Endodermal cell (in vitro differentiated cells): ENCODE results near the gene IAH1. TPM values are rescaled to one million over a fixed set of nuclear protein-coding genes. Genes with fewer than 3 reads are reported as not detected.

Experiments
- DNase-seq: peaks from one replicate; pipeline ENCODE4 v3.0.0-alpha.2; 2017
- H3K27ac ChIP-seq: 2 replicates; pipeline ENCODE4 v1.5.1; 2013; ENCODE audit warnings: mild to moderate bottlenecking, low read depth, low read length, moderate library complexity
- H3K27me3 ChIP-seq: 2 replicates; pipeline ENCODE4 v1.6.1; 2013; ENCODE audit warnings: mild to moderate bottlenecking, low read length, moderate library complexity; ENCODE audit not compliant: insufficient read depth, control insufficient read depth, poor library complexity, severe bottlenecking
- H3K36me3 ChIP-seq: 2 replicates; pipeline ENCODE4 v1.7.0; 2013; ENCODE audit warnings: mild to moderate bottlenecking, low read length, moderate library complexity; ENCODE audit not compliant: control insufficient read depth, insufficient read depth
- H3K4me1 ChIP-seq: one replicate; pipeline ENCODE4 v1.7.0; 2013; ENCODE audit warnings: low read length; ENCODE audit not compliant: control insufficient read depth, insufficient read depth
- H3K4me3 ChIP-seq: 2 replicates; pipeline ENCODE4 v1.5.1; 2013; ENCODE audit warnings: mild to moderate bottlenecking, low read length, moderate library complexity
- H3K9ac ChIP-seq: 2 replicates; pipeline ENCODE4 v1.6.1; 2013; ENCODE audit warnings: mild to moderate bottlenecking, low read length, moderate library complexity; ENCODE audit not compliant: poor library complexity, severe bottlenecking; ENCODE audit errors: extremely low read depth
- H3K9me3 ChIP-seq: 2 replicates; pipeline ENCODE4 v1.6.1; 2013; ENCODE audit warnings: mild to moderate bottlenecking, low read length, moderate library complexity; ENCODE audit not compliant: control insufficient read depth
- H3K27ac Mint-ChIP-seq: 2 replicates; pipeline ENCODE4 v1.8.0; 2020; ENCODE audit warnings: mixed read lengths
- H3K27me3 Mint-ChIP-seq: 2 replicates; pipeline ENCODE4 v1.8.0; 2021; ENCODE audit warnings: mild to moderate bottlenecking, mixed read lengths; ENCODE audit not compliant: insufficient read depth
- H3K36me3 Mint-ChIP-seq: 2 replicates; pipeline ENCODE4 v1.8.0; 2020; ENCODE audit warnings: low read depth, mixed read lengths
- H3K4me1 Mint-ChIP-seq: 2 replicates; pipeline ENCODE4 v1.8.0; 2020; ENCODE audit warnings: mixed read lengths
- H3K4me3 Mint-ChIP-seq: 2 replicates; pipeline ENCODE4 v1.8.0; 2020; ENCODE audit warnings: mild to moderate bottlenecking, moderate library complexity, mixed read lengths
- H3K9me3 Mint-ChIP-seq: 2 replicates; pipeline ENCODE4 v1.8.0; 2020; ENCODE audit warnings: mild to moderate bottlenecking, mixed read lengths
- WGBS, 2 experiments: methylation state at CpG; one replicate each; pipeline versions ENCODE4 v1.1.5 to v1.1.7; 2013; ENCODE audit warnings: missing lambda C conversion rate in 2 of 2, mixed read lengths in 1 of 2; ENCODE audit not compliant: insufficient coverage in 1 of 2, insufficient read length in 1 of 2; 5-methylcytosine and 5-hydroxymethylcytosine counted together
- total RNA-seq, 2 donors: library from RNA; stranded (reverse); fragmentation: NEBNext Ultra II Directional in 1 of 2; extraction: Animal tissue kit (Norgen Biotek cat#: 25700) in 1 of 2; gene quantifications; 2 replicates in 1 of 2; 3 replicates in 1 of 2; pipeline ENCODE4 v1.2.1, GENCODE V29; 2021
- TF ChIP-seq, protein P1 (sequence below): fragments of 200-600 bp; sonication (generic); conservative IDR thresholded peaks from 2 replicates; pipeline ENCODE4 v1.5.0; 2021; ENCODE audit warnings: antibody characterized with exemption, mild to moderate bottlenecking

The IAH1 gene
- total RNA-seq, 2 donors from 2014 or later, result 33.6 to 50.6 TPM

DNA sequence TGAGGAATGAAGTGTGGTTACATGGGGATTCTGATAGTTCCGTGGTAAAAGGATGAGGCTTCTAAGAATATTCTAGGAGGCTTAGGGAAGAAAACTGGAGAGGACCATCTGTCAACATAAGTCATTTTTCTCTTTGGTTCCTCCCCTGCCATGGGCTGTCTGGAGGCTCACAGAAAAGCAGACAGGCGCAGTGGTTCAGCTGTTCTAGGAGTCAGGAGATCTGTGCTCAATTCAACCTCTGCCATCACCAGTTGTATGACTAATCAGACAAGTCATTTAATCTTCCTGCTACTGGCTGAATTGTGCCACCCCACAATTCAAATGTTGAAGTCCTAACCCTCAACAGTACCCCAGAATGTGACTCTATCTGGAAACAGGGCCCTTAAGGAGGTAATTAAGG lies 44.9 kb downstream of the IAH1 start:
- Mint-ChIP-seq H3K27ac (no peak overlapping the region), H3K4me3 (no peak overlapping the region), H3K36me3 (peaks cover 63% of the 10 kb centered on the region), H3K27me3 (no peaks in the 10 kb centered on the region), H3K4me1 (no peaks in the 10 kb centered on the region), H3K9me3 (no peaks in the 10 kb centered on the region)
- Histone ChIP-seq H3K4me1 (no peaks in the 10 kb centered on the region), H3K9ac (no peak overlapping the region), H3K27ac (no peak overlapping the region), H3K4me3 (no peak overlapping the region), H3K36me3 (peaks cover 85% of the 10 kb centered on the region), H3K9me3 (no peaks in the 10 kb centered on the region), H3K27me3 (no peaks in the 10 kb centered on the region)
- TF ChIP-seq, protein P1, sequence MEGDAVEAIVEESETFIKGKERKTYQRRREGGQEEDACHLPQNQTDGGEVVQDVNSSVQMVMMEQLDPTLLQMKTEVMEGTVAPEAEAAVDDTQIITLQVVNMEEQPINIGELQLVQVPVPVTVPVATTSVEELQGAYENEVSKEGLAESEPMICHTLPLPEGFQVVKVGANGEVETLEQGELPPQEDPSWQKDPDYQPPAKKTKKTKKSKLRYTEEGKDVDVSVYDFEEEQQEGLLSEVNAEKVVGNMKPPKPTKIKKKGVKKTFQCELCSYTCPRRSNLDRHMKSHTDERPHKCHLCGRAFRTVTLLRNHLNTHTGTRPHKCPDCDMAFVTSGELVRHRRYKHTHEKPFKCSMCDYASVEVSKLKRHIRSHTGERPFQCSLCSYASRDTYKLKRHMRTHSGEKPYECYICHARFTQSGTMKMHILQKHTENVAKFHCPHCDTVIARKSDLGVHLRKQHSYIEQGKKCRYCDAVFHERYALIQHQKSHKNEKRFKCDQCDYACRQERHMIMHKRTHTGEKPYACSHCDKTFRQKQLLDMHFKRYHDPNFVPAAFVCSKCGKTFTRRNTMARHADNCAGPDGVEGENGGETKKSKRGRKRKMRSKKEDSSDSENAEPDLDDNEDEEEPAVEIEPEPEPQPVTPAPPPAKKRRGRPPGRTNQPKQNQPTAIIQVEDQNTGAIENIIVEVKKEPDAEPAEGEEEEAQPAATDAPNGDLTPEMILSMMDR, result no peak
- WGBS, 2 experiments, result 89 to 100% methylated on average over 1 to 2 of the region's 2 CpGs
- no peak for DNase-seq

DNA sequence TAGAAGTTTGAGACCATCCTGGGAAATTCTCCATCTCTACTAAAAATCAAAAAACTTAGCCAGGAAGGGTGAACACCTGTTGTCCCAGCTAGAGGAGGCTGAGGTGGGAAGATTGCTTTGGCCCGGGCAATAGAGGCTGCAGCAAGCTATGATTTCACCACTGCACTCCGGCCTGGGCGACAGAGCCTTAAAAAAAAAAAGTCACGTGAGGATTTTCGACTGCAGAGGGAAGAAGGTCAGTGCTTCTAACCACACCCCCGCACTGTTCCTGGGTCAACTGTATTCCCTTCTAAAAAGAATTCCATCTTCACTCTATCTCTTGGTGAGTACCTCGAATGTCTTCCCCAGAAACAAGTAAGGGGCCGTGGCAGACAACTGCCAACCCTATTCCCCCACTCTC lies 49.9 kb downstream of the IAH1 start:
- Histone ChIP-seq H3K36me3 (peaks cover 87% of the 10 kb centered on the region), H3K27me3 (no peaks in the 10 kb centered on the region), H3K9me3 (no peaks in the 10 kb centered on the region), H3K27ac (no peak overlapping the region), H3K4me1 (no peaks in the 10 kb centered on the region), H3K4me3 (no peak overlapping the region), H3K9ac (no peak overlapping the region)
- H3K27me3 Mint-ChIP-seq, result no peaks in the 10 kb centered on the region
- no peaks in the 10 kb centered on the region for H3K4me1 Mint-ChIP-seq
- H3K36me3 Mint-ChIP-seq, result peaks cover 68% of the 10 kb centered on the region
- no peak for DNase-seq
- no peaks in the 10 kb centered on the region for H3K9me3 Mint-ChIP-seq
- H3K27ac Mint-ChIP-seq, result no peak overlapping the region
- TF ChIP-seq, protein P1, result no peak
- 95 to 96% methylated on average over 4 to 8 of the region's 8 CpGs for WGBS, 2 experiments
- no peak overlapping the region for H3K4me3 Mint-ChIP-seq

DNA sequence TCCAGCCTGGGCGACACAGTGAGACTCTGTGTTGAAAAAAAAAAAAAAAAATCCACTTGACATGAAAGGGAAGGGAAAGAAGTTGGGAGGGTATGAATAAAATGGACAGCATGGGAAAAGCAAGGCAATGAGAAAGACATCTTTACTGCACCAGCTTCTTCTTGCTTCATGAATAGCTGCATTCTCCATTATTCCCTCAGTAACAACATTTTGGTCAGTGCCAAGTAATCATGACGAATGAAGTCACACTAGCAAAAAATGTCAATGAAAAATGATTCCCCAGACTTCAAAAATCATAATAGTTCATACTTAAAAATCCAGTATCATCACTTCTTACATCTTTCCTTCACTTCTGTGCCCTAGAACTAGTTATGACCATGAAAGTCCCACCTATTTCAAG lies 50.9 kb downstream of the IAH1 start:
- no peak for DNase-seq
- Histone ChIP-seq H3K4me3 (no peak overlapping the region), H3K27ac (no peak overlapping the region), H3K36me3 (peaks cover 87% of the 10 kb centered on the region), H3K27me3 (no peaks in the 10 kb centered on the region), H3K9me3 (no peaks in the 10 kb centered on the region), H3K4me1 (no peaks in the 10 kb centered on the region), H3K9ac (no peak overlapping the region)
- Mint-ChIP-seq H3K9me3 (no peaks in the 10 kb centered on the region), H3K27ac (no peak overlapping the region), H3K4me1 (no peaks in the 10 kb centered on the region), H3K27me3 (no peaks in the 10 kb centered on the region), H3K36me3 (peaks cover 68% of the 10 kb centered on the region), H3K4me3 (no peak overlapping the region)
- TF ChIP-seq, protein P1, result no peak
- 90 to 100% methylated on average over 2 of the region's 2 CpGs for WGBS, 2 experiments
